ENCODE results near the gene VSIG10. TPM values are rescaled to one million over a fixed set of nuclear protein-coding genes. Genes with fewer than 3 reads are reported as not detected.
A peak's percentile ranks its signal among the peaks of the same experiment; 100 is the strongest.

The VSIG10 gene
- total and polyA plus RNA-seq, 2 of the 13 experiments (the other 11 are each of a cell fraction or from before 2014, with no cell fraction given), result 25.6 to 42.5 TPM

DNA sequence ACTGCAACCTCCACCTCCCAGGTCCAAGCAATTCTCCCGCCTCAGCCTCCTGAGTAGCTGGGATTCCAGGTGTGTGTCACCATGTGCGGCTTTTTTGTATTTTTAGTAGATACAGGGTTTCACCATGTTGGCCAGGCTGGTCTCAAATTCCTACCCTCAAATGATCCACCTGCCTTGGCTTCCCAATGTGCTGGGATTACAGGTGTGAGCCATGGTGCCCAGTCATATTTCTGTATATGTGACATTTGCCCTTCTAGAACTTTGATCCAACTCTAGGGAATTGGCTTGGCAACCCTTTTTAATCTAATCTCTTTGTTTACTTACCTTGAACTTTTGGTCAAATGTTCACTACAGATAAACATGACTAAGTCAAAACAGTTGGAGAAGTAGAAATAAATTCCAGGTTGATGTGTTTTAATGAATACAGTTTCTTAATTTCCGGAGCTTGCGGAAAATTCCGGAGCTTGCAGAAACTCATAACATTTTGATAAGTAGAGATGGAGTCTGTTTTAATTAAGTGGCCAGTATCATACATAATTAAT, 20.6 kb upstream of the VSIG10 start:
- Histone ChIP-seq H3K27me3 (ENCODE audit: control insufficient read depth in 1 of 2, insufficient read depth in 2 of 2, low read length in 2 of 2) (no peaks in the 10 kb centered on the region), H3K9ac (ENCODE audit: insufficient read depth, low read depth, low read length) (0 out of 2 replicates have a peak overlapping the region, but pooled peaks have one; percentile 37), H3K79me2 (ENCODE audit: insufficient read depth, low read length) (no peaks in the 10 kb centered on the region), H3K9me3 (ENCODE audit: low read length) (no peaks in the 10 kb centered on the region), H3K4me2 (ENCODE audit: low read depth, low read length) (peak overlapping the region; percentile 38), H2AFZ (ENCODE audit: low read length) (no peak overlapping the region), H3K4me1 (ENCODE audit: insufficient read depth, low read length) (peaks cover 81% of the 10 kb centered on the region), H4K20me1 (ENCODE audit: insufficient read depth, low read length) (no peaks in the 10 kb centered on the region), H3K36me3 (replicated peaks in 1 of 2; ENCODE audit: control insufficient read depth in 1 of 2, insufficient read depth in 2 of 2, low read length in 2 of 2) (no peaks in the 10 kb centered on the region; a peak in 1 of 5 replicates), H3K27ac (ENCODE audit: extremely low read length, insufficient read depth, low read length) (peak overlapping the region; percentile 76), H3K4me3 (replicated peaks in 1 of 3; ENCODE audit: insufficient read depth in 1 of 3, low read depth in 2 of 3, low read length in 3 of 3) (no peak overlapping the region)
- in situ Hi-C loops (cut with HindIII; ENCODE audit: extremely low pct_ligation_motif_present, low pct_unique_long_range_greater_than_20kb), result loop anchor here (5.0 kb wide), 1 partner anchor 248 kb away; the partner anchor contains the start of gene TAOK3
- FAIRE-seq, result no peak
- intact Hi-C loops (cut with micrococcal nuclease; ENCODE audit: unreplicated experiment), result no loop called here
- no TSS peak for BruUV-seq (replicated peaks)
- ChIA-PET POLR2A (interaction anchor here (1.1 to 5.3 kb wide), 7 partner anchors 13 to 252 kb away, joined by 3 to 103 read pairs (median 4); partner anchors contain the start of genes PEBP1, SUDS3, TAOK3 and VSIG10), CTCF (ENCODE audit: low intra/inter-chr PET ratio, low total read pairs) (no interaction called here)
- peak; percentile 82 for DNase-seq (ENCODE audit: low spot score)
- WGBS (ENCODE audit: low lambda C conversion rate), result 68% methylated on average over 5 of the region's 5 CpGs
- ATAC-seq, result no peak; the same call in 1 of the 3 replicates
- TF ChIP-seq JUN (CRISPR knock-in tag; IDR thresholded peaks at IDR 0.05) (0 out of 2 replicates have a peak, but pooled peaks have one; percentile 20), IRX3 (CRISPR knock-in tag; IDR thresholded peaks at IDR 0.05; ENCODE audit: borderline replicate concordance, low read depth) (no peak), ARNT2 (CRISPR knock-in tag; IDR thresholded peaks at IDR 0.05; ENCODE audit: low read depth) (no peak), SIX4 (CRISPR knock-in tag; IDR thresholded peaks at IDR 0.05) (no peak), HOXA5 (CRISPR knock-in tag; IDR thresholded peaks at IDR 0.05) (no peak), ZNF790 (CRISPR knock-in tag; IDR thresholded peaks at IDR 0.05; ENCODE audit: borderline replicate concordance) (no peak), NR1H2 (CRISPR knock-in tag; IDR thresholded peaks at IDR 0.05; ENCODE audit: borderline replicate concordance, low read depth) (no peak), SIN3A (IDR thresholded peaks at IDR 0.05; ENCODE audit: borderline replicate concordance, low read depth, low read length) (no peak), ZBTB7A (CRISPR knock-in tag; IDR thresholded peaks at IDR 0.05) (no peak), GATAD2A (CRISPR knock-in tag; IDR thresholded peaks at IDR 0.05) (peak; percentile 90), ZBTB38 (CRISPR knock-in tag; IDR thresholded peaks at IDR 0.05) (0 out of 2 replicates have a peak, but pooled peaks have one; percentile 17), TCF7 (IDR thresholded peaks at IDR 0.05; ENCODE audit: low read depth) (peak; percentile 58; the same call in 1 of the 2 replicates), SPEN (CRISPR knock-in tag; IDR thresholded peaks at IDR 0.05; ENCODE audit: low read depth) (0 out of 2 replicates have a peak, but pooled peaks have one; percentile 17), PRPF4 (IDR thresholded peaks at IDR 0.05; ENCODE audit: low read depth, low read length, poor library complexity, severe bottlenecking) (no peak), ZNF207 (IDR thresholded peaks at IDR 0.05; ENCODE audit: borderline replicate concordance) (no peak), TBX2 (CRISPR knock-in tag; IDR thresholded peaks at IDR 0.05; ENCODE audit: borderline replicate concordance) (peak; percentile 13; the same call in 1 of the 2 replicates), AGO2 (optimal IDR thresholded peaks at IDR 0.05; ENCODE audit: low read depth, low read length) (no peak)
- TF ChIP-seq, protein P1, sequence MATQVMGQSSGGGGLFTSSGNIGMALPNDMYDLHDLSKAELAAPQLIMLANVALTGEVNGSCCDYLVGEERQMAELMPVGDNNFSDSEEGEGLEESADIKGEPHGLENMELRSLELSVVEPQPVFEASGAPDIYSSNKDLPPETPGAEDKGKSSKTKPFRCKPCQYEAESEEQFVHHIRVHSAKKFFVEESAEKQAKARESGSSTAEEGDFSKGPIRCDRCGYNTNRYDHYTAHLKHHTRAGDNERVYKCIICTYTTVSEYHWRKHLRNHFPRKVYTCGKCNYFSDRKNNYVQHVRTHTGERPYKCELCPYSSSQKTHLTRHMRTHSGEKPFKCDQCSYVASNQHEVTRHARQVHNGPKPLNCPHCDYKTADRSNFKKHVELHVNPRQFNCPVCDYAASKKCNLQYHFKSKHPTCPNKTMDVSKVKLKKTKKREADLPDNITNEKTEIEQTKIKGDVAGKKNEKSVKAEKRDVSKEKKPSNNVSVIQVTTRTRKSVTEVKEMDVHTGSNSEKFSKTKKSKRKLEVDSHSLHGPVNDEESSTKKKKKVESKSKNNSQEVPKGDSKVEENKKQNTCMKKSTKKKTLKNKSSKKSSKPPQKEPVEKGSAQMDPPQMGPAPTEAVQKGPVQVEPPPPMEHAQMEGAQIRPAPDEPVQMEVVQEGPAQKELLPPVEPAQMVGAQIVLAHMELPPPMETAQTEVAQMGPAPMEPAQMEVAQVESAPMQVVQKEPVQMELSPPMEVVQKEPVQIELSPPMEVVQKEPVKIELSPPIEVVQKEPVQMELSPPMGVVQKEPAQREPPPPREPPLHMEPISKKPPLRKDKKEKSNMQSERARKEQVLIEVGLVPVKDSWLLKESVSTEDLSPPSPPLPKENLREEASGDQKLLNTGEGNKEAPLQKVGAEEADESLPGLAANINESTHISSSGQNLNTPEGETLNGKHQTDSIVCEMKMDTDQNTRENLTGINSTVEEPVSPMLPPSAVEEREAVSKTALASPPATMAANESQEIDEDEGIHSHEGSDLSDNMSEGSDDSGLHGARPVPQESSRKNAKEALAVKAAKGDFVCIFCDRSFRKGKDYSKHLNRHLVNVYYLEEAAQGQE (IDR thresholded peaks at IDR 0.05; ENCODE audit: borderline replicate concordance in 1 of 2, low read depth in 1 of 2, low read length in 2 of 2), result no peak
- TF ChIP-seq, protein P2, sequence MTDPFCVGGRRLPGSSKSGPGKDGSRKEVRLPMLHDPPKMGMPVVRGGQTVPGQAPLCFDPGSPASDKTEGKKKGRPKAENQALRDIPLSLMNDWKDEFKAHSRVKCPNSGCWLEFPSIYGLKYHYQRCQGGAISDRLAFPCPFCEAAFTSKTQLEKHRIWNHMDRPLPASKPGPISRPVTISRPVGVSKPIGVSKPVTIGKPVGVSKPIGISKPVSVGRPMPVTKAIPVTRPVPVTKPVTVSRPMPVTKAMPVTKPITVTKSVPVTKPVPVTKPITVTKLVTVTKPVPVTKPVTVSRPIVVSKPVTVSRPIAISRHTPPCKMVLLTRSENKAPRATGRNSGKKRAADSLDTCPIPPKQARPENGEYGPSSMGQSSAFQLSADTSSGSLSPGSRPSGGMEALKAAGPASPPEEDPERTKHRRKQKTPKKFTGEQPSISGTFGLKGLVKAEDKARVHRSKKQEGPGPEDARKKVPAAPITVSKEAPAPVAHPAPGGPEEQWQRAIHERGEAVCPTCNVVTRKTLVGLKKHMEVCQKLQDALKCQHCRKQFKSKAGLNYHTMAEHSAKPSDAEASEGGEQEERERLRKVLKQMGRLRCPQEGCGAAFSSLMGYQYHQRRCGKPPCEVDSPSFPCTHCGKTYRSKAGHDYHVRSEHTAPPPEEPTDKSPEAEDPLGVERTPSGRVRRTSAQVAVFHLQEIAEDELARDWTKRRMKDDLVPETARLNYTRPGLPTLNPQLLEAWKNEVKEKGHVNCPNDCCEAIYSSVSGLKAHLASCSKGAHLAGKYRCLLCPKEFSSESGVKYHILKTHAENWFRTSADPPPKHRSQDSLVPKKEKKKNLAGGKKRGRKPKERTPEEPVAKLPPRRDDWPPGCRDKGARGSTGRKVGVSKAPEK (CRISPR knock-in tag; IDR thresholded peaks at IDR 0.05; ENCODE audit: borderline replicate concordance), result no peak
